AG04450 (cell line): ENCODE data around the gene KLRB1. TPM values are rescaled to one million over a fixed set of nuclear protein-coding genes. Genes with fewer than 3 reads are reported as not detected.
A peak's percentile ranks its signal among the peaks of the same experiment; 100 is the strongest.

ENCODE experiments used
- CTCF ChIA-PET: fragments of 300-600, 350-600 bp; formaldehyde crosslinking; extraction: SDS; loops from one replicate; lab custom pipeline; 2022; ENCODE audit warnings: antibody characterized with exemption, inconsistent platforms; lab: Charles Lee
- POLR2A ChIA-PET: fragments of 350-600 bp; formaldehyde crosslinking; extraction: SDS; loops from one replicate; lab custom pipeline; 2021; ENCODE audit warnings: antibody characterized with exemption, inconsistent platforms; lab: Yijun Ruan, JAX
- DNase-seq: peaks from one replicate; pipeline ENCODE4 v3.0.0-alpha.2; 2011; ENCODE audit warnings: low read depth, low spot score
- H3K27ac ChIP-seq: one replicate; pipeline ENCODE4 v1.5.1; 2012; ENCODE audit warnings: low read depth, low read length, control low read depth
- H3K27me3 ChIP-seq: one replicate; pipeline ENCODE4 v1.6.0; 2012; ENCODE audit warnings: low read length; ENCODE audit not compliant: control insufficient read depth, insufficient read depth
- H3K4me3 ChIP-seq: 2 replicates; pipeline ENCODE4 v1.5.1; 2011; ENCODE audit warnings: mild to moderate bottlenecking, low read depth, low read length, control low read depth
- H3K9me3 ChIP-seq: 2 replicates; pipeline ENCODE4 v1.5.1; 2012; ENCODE audit warnings: low read length; ENCODE audit not compliant: control insufficient read depth, insufficient read depth
- CTCF ChIP-seq: IDR thresholded peaks from 2 replicates; pipeline ENCODE4 v1.5.1; 2011; ENCODE audit warnings: low read depth, low read length, control low read depth, inconsistent platforms
- polyA plus RNA-seq: library from polyadenylated mRNA; depleted of rRNA; stranded (reverse); fragments of >200 nt; gene quantifications from 2 replicates; pipeline ENCODE4 v1.2.3, GENCODE V29; 2011

Gene KLRB1
- polyA plus RNA-seq, 1 experiment, result not detected

- TF ChIP-seq CTCF, result no peak
- H3K27me3 ChIP-seq, result no peaks in the 10 kb centered on the region
- ChIA-PET POLR2A (no interaction called here), CTCF (interaction anchor here (0.5 to 8.3 kb wide), 17 partner anchors 7 to 1027 kb away, joined by 3 to 187 read pairs (median 4); no protein-coding TSS in a partner anchor)
- no peak overlapping the region for H3K27ac ChIP-seq
- H3K9me3 ChIP-seq, result peaks cover 4% of the 10 kb centered on the region; the same call in 1 of the 2 replicates
- H3K4me3 ChIP-seq, result no peak overlapping the region
- no peak for DNase-seq
Observed at GRCh38 chr12:9634969-9635754, 27.4 kb upstream of the KLRB1 start.

- CTCF ChIA-PET, result interaction anchor here (0.5 to 8.3 kb wide), 20 partner anchors 8 to 1026 kb away, joined by 3 to 187 read pairs (median 4); partner anchors contain the start of gene CLEC2D
- no peaks in the 10 kb centered on the region for H3K27me3 ChIP-seq
- POLR2A ChIA-PET, result no interaction called here
- DNase-seq, result no peak
- peak; percentile 78 for TF ChIP-seq CTCF
- H3K27ac ChIP-seq, result no peak overlapping the region
- H3K4me3 ChIP-seq, result no peak overlapping the region
- peaks cover 4% of the 10 kb centered on the region; the same call in 1 of the 2 replicates for H3K9me3 ChIP-seq
Observed at GRCh38 chr12:9634177-9634803, 26.6 kb upstream of the KLRB1 start.

- CTCF ChIA-PET, result interaction anchor here (0.6 to 8.3 kb wide), 4 partner anchors 17 to 110 kb away, joined by 3 to 187 read pairs (median 4); partner anchors contain the start of gene CLEC2D
- H3K4me3 ChIP-seq, result no peak overlapping the region
- no peak overlapping the region for H3K27ac ChIP-seq
- DNase-seq, result no peak
- no peak for TF ChIP-seq CTCF
- H3K27me3 ChIP-seq, result no peaks in the 10 kb centered on the region
- POLR2A ChIA-PET, result no interaction called here
- H3K9me3 ChIP-seq, result peaks cover 4% of the 10 kb centered on the region; the same call in 1 of the 2 replicates
Observed at GRCh38 chr12:9632766-9633165, 25.1 kb upstream of the KLRB1 start.

GRCh38 chr12:9626821-9627220 is 19.1 kb upstream of the KLRB1 start:
- ChIA-PET CTCF (interaction anchor here (0.6 kb wide), 1 partner anchor 294 kb away, joined by 3 read pairs; no protein-coding TSS in a partner anchor), POLR2A (no interaction called here)
- no peak for DNase-seq
- H3K27ac ChIP-seq, result no peak overlapping the region
- H3K9me3 ChIP-seq, result no peaks in the 10 kb centered on the region
- TF ChIP-seq CTCF, result no peak
- H3K4me3 ChIP-seq, result no peak overlapping the region
- H3K27me3 ChIP-seq, result no peaks in the 10 kb centered on the region
